SK-N-MC (cell line): ENCODE data around the gene C4orf50.

Experiments
- EZH2 ChIP-seq: fragments of 200-600 bp; sonication (generic); IDR thresholded peaks from one replicate; pipeline ENCODE4 v1.6.1; 2017; ENCODE audit warnings: antibody characterized with exemption
- POLR2AphosphoS5 ChIP-seq: IDR thresholded peaks from 2 replicates; pipeline ENCODE4 v1.6.1; 2012; ENCODE audit warnings: mild to moderate bottlenecking, low read depth, low read length, borderline replicate concordance

- TF ChIP-seq EZH2 (no peak), POLR2AphosphoS5 (no peak)
Observed at GRCh38 chr4:5993876-5994811, 24.1 kb downstream of the C4orf50 start.
